Endothelial cell of umbilical vein (primary cell): ENCODE results near the gene TBC1D21. TPM values are rescaled to one million over a fixed set of nuclear protein-coding genes. Genes with fewer than 3 reads are reported as not detected.

Experiments used
- BruUV-seq: library from RNA; stranded (reverse); fragments of 400-500 nt; replicated peaks from 2 replicates; lab custom pipeline; 2021; lab: Mats Ljungman, UMichigan
- CTCF ChIA-PET: fragments of 300-600, 350-600 bp; sonication (Branson Sonifier 250); formaldehyde crosslinking; loops from one replicate; lab custom pipeline; 2021; ENCODE audit warnings: antibody characterized with exemption, inconsistent platforms; lab: Charles Lee
- POLR2A ChIA-PET: fragments of 300-600, 350-600 bp; sonication (Branson Sonifier 250); formaldehyde crosslinking; loops from one replicate; lab custom pipeline; 2021; ENCODE audit warnings: antibody characterized with exemption, inconsistent platforms; lab: Charles Lee
- DNase-seq: peaks from one replicate; pipeline ENCODE4 v3.0.0-alpha.2; 2011; ENCODE audit warnings: low read depth, low spot score
- FAIRE-seq: peaks from 2 replicates; lab custom pipeline; 2011; peaks lifted over from hg19 to GRCh38; lab: Jason Lieb, UNC
- H2AFZ ChIP-seq: 2 replicates; pipeline ENCODE4 v1.6.0; 2012; ENCODE audit warnings: low read depth, low read length, control low read depth, inconsistent platforms
- H3K27ac ChIP-seq: 2 replicates; pipeline ENCODE4 v1.5.1; 2011; ENCODE audit warnings: low read depth, mild to moderate bottlenecking, control low read depth, low read length, moderate library complexity; ENCODE audit not compliant: insufficient read depth
- H3K27me3 ChIP-seq, 2 experiments: 2 replicates each; pipeline versions ENCODE4 v1.6.0 to v1.6.1; 2011; ENCODE audit warnings: low read length in 2 of 2, mixed read lengths in 1 of 2; ENCODE audit not compliant: control insufficient read depth in 2 of 2, insufficient read depth in 2 of 2
- H3K36me3 ChIP-seq, 2 experiments: 2 replicates in 1 of 2; 3 replicates in 1 of 2; pipeline ENCODE4 v1.5.1; 2011; ENCODE audit warnings: low read length in 2 of 2, mild to moderate bottlenecking in 1 of 2, moderate library complexity in 1 of 2; ENCODE audit not compliant: control insufficient read depth in 2 of 2, insufficient read depth in 2 of 2; ENCODE audit errors: extremely low read depth in 1 of 2
- H3K4me1 ChIP-seq: 3 replicates; pipeline ENCODE4 v1.5.1; 2011; ENCODE audit warnings: mild to moderate bottlenecking, low read length; ENCODE audit not compliant: control insufficient read depth, insufficient read depth; ENCODE audit errors: extremely low read depth
- H3K4me2 ChIP-seq: 2 replicates; pipeline ENCODE4 v1.6.1; 2011; ENCODE audit warnings: low read length, control low read depth, mixed read lengths; ENCODE audit not compliant: insufficient read depth
- H3K4me3 ChIP-seq, 3 experiments: fragments of 200-600 bp in 1 of 3; sonication (generic), shearing (Covaris generic) in 1 of 3; replicated peaks in 1 of 3; 2 replicates each; pipeline ENCODE4 v1.5.1; 2011 to 2016; ENCODE audit warnings: control low read depth in 3 of 3, low read length in 3 of 3, mild to moderate bottlenecking in 2 of 3, inconsistent platforms in 1 of 3, low read depth in 1 of 3, moderate library complexity in 1 of 3; ENCODE audit not compliant: insufficient read depth in 1 of 3
- H3K79me2 ChIP-seq: 2 replicates; pipeline ENCODE4 v1.6.0; 2012; ENCODE audit warnings: low read length, inconsistent platforms; ENCODE audit not compliant: control insufficient read depth, insufficient read depth
- H3K9ac ChIP-seq: replicated peaks from 2 replicates; pipeline ENCODE3; 2011; ENCODE audit warnings: low read length, control low read depth; ENCODE audit not compliant: insufficient read depth; ENCODE audit errors: extremely low read depth
- H3K9me1 ChIP-seq: replicated peaks from 3 replicates; pipeline ENCODE4 v1.6.0; 2011; ENCODE audit warnings: mild to moderate bottlenecking, low read length; ENCODE audit not compliant: control insufficient read depth, insufficient read depth; ENCODE audit errors: extremely low read depth
- H3K9me3 ChIP-seq: replicated peaks from 2 replicates; pipeline ENCODE4 v1.5.1; 2012; ENCODE audit warnings: low read length, inconsistent platforms; ENCODE audit not compliant: control insufficient read depth, insufficient read depth
- H4K20me1 ChIP-seq: replicated peaks from 2 replicates; pipeline ENCODE3; 2011; ENCODE audit warnings: mild to moderate bottlenecking, low read length; ENCODE audit not compliant: control insufficient read depth, insufficient read depth; ENCODE audit errors: extremely low read depth
- EZH2 ChIP-seq: IDR thresholded peaks from 2 replicates; pipeline ENCODE4 v1.6.1; 2012; ENCODE audit warnings: borderline replicate concordance, low read depth, mild to moderate bottlenecking, moderate library complexity, low read length, inconsistent platforms; ENCODE audit not compliant: severe bottlenecking
- FOS ChIP-seq: IDR thresholded peaks from 2 replicates; pipeline ENCODE4 v1.6.1; 2011; ENCODE audit warnings: mild to moderate bottlenecking, low read length, moderate library complexity, borderline replicate concordance; ENCODE audit not compliant: insufficient read depth
- GATA2 ChIP-seq: IDR thresholded peaks from 2 replicates; pipeline ENCODE4 v1.7.0; 2011; ENCODE audit warnings: low read depth, mild to moderate bottlenecking, moderate library complexity, mixed read lengths, low read length; ENCODE audit not compliant: insufficient read length, insufficient read depth
- JUN ChIP-seq: IDR thresholded peaks from 2 replicates; pipeline ENCODE4 v1.6.1; 2011; ENCODE audit warnings: borderline replicate concordance, low read depth; ENCODE audit not compliant: insufficient read length, insufficient read depth
- MYC ChIP-seq: IDR thresholded peaks from one replicate; pipeline ENCODE4 v1.6.1; 2011; ENCODE audit warnings: mild to moderate bottlenecking, low read depth, low read length
- POLR2A ChIP-seq: IDR thresholded peaks from 2 replicates; pipeline ENCODE4 v1.6.1; 2012; ENCODE audit warnings: low read depth, mild to moderate bottlenecking, control low read depth, low read length
- POLR2AphosphoS5 ChIP-seq: IDR thresholded peaks from 2 replicates; pipeline ENCODE4 v1.6.1; 2012; ENCODE audit warnings: low read depth, mild to moderate bottlenecking, control low read depth, low read length, moderate library complexity; ENCODE audit not compliant: insufficient read depth
- dilution Hi-C: fragments of 300-500 bp; cut with MboI; formaldehyde crosslinking; loops from one replicate; pipeline ENCODE4 v1.15.0; 2019; ENCODE audit warnings: low sequenced_read_pairs; ENCODE audit not compliant: extremely low pct_ligation_motif_present
- intact Hi-C: fragments of 100-400 bp; cut with micrococcal nuclease; formaldehyde crosslinking; loops from one replicate; pipeline ENCODE4 v1.10.0; 2022
- polyA plus RNA-seq, 4 experiments: library from polyadenylated mRNA; depleted of rRNA in 3 of 4; stranded (reverse) in 3 of 4; unstranded in 1 of 4; fragments of >200 nt; gene quantifications; 2 replicates each; pipeline versions ENCODE4 v1.2.1 to v1.2.3, GENCODE V29; 2011 to 2012; ENCODE audit warnings: missing spikeins in 1 of 4
- total RNA-seq: library from RNA; stranded (reverse); gene quantifications from 2 replicates; pipeline ENCODE4 v1.2.3, GENCODE V29; 2021
- TF ChIP-seq, protein P1 (sequence below), 2 donors: IDR thresholded peaks; 1 replicate in 1 of 2; 2 replicates in 1 of 2; pipeline ENCODE4 v1.5.1; 2011; ENCODE audit warnings: low read length in 2 of 2, mild to moderate bottlenecking in 2 of 2, moderate library complexity in 2 of 2, control low read depth in 1 of 2, inconsistent platforms in 1 of 2, low read depth in 1 of 2; ENCODE audit not compliant: insufficient read depth in 1 of 2; ENCODE audit errors: extremely low read depth in 1 of 2
- TF ChIP-seq, protein P2 (sequence below): IDR thresholded peaks from 2 replicates; pipeline ENCODE4 v1.6.1; 2011; ENCODE audit not compliant: insufficient read depth, insufficient read length

Gene TBC1D21
- total and polyA plus RNA-seq, 2 donors (not counting 3 experiments of a cell fraction or from before 2014, with no cell fraction given): not detected

- DNase-seq (no peak), FAIRE-seq (no peak)
- POLR2A ChIA-PET: no interaction called here
- no peak overlapping the region for H3K4me3 ChIP-seq
- intact Hi-C loops (no loop called here), dilution Hi-C loops (no loop called here)
- CTCF ChIA-PET: interaction anchor here (1.0 to 5.3 kb wide), 4 partner anchors 16 to 416 kb away, joined by 3 to 35 read pairs (median 4); partner anchors contain the start of gene TBC1D21
- H3K9me3 ChIP-seq: no peaks in the 10 kb centered on the region
- H3K79me2 ChIP-seq: no peaks in the 10 kb centered on the region
- H4K20me1 ChIP-seq: no peaks in the 10 kb centered on the region
- no peaks in the 10 kb centered on the region for H3K4me1 ChIP-seq
- peaks cover 0 to under 1% of the 10 kb centered on the region in 2 experiments for H3K27me3 ChIP-seq
- no peak overlapping the region for H3K9ac ChIP-seq
- H2AFZ ChIP-seq: no peak overlapping the region
- H3K36me3 ChIP-seq: no peaks in the 10 kb centered on the region
- no peak overlapping the region for H3K4me2 ChIP-seq
- no peaks in the 10 kb centered on the region for H3K9me1 ChIP-seq
- TF ChIP-seq MYC: no peak
- TF ChIP-seq GATA2: no peak
- TF ChIP-seq, protein P1, sequence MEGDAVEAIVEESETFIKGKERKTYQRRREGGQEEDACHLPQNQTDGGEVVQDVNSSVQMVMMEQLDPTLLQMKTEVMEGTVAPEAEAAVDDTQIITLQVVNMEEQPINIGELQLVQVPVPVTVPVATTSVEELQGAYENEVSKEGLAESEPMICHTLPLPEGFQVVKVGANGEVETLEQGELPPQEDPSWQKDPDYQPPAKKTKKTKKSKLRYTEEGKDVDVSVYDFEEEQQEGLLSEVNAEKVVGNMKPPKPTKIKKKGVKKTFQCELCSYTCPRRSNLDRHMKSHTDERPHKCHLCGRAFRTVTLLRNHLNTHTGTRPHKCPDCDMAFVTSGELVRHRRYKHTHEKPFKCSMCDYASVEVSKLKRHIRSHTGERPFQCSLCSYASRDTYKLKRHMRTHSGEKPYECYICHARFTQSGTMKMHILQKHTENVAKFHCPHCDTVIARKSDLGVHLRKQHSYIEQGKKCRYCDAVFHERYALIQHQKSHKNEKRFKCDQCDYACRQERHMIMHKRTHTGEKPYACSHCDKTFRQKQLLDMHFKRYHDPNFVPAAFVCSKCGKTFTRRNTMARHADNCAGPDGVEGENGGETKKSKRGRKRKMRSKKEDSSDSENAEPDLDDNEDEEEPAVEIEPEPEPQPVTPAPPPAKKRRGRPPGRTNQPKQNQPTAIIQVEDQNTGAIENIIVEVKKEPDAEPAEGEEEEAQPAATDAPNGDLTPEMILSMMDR (IDR thresholded peaks at IDR 0.05; ENCODE audit: extremely low read depth in 1 of 2, insufficient read depth in 1 of 2, low read depth in 1 of 2, low read length in 2 of 2): no peak
- no peak for TF ChIP-seq JUN
- TF ChIP-seq, protein P2, sequence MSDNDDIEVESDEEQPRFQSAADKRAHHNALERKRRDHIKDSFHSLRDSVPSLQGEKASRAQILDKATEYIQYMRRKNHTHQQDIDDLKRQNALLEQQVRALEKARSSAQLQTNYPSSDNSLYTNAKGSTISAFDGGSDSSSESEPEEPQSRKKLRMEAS: no peak
- no peak for TF ChIP-seq FOS
- TF ChIP-seq POLR2AphosphoS5: no peak
- TF ChIP-seq POLR2A: no peak
- TF ChIP-seq EZH2: no peak
- H3K27ac ChIP-seq: no peak overlapping the region
- BruUV-seq: no TSS peak
Measured at GRCh38 chr15:73891328-73892315, 18.3 kb downstream of the TBC1D21 start.
